Measurements from ENCODE around the gene SRPRB.

Gene SRPRB

DNA sequence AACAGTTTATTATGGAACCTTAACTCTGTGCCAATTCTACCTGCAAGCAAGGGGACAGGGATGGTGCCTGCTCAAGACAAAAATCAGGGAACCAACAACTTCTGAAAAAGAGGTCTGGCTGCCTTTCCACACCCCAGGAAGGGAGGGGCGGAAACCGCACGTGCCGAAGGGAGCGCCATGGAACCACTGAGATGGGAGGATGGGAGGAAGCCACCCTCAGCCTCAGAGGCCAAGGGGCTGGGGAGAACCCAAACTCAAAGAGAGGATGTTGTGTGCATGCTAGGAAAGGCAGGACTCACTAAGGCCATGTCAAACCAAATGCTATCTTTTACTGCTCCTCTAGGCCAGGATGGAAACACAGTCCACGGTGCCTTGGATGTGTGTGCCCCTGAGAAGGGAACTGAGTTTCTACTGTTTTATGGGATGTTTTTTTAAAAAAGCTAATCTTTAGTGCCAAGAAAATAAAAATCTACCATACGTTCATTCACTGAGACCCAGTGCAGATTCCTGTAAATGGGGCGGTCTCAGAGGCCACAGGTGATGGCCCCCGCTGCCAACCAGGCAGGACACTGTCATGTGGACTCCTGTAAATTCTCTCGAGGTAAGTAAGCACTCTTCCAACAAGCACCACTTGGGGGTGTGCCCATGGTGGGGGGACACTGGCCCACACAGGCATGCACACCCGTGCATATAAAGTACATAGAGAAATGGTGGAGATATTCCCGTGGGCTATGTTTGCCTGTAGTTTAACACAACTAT, 20.5 kb downstream of the SRPRB start:
- no peak overlapping the region for H3K27ac ChIP-seq (replicated peaks)
- no peaks in the 10 kb centered on the region for H3K27me3 ChIP-seq (ENCODE audit: insufficient read depth, poor library complexity, severe bottlenecking)
- H3K4me3 ChIP-seq (replicated peaks; ENCODE audit: insufficient read depth, low read length) = no peak overlapping the region
- TF ChIP-seq GABPA (IDR thresholded peaks at IDR 0.05; ENCODE audit: low read depth) (no peak), SPI1 (IDR thresholded peaks at IDR 0.05; ENCODE audit: borderline replicate concordance, low read depth) (no peak), POLR2AphosphoS5 (IDR thresholded peaks at IDR 0.05; ENCODE audit: low read depth) (no peak)
- TF ChIP-seq, protein P1, sequence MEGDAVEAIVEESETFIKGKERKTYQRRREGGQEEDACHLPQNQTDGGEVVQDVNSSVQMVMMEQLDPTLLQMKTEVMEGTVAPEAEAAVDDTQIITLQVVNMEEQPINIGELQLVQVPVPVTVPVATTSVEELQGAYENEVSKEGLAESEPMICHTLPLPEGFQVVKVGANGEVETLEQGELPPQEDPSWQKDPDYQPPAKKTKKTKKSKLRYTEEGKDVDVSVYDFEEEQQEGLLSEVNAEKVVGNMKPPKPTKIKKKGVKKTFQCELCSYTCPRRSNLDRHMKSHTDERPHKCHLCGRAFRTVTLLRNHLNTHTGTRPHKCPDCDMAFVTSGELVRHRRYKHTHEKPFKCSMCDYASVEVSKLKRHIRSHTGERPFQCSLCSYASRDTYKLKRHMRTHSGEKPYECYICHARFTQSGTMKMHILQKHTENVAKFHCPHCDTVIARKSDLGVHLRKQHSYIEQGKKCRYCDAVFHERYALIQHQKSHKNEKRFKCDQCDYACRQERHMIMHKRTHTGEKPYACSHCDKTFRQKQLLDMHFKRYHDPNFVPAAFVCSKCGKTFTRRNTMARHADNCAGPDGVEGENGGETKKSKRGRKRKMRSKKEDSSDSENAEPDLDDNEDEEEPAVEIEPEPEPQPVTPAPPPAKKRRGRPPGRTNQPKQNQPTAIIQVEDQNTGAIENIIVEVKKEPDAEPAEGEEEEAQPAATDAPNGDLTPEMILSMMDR (IDR thresholded peaks at IDR 0.05; ENCODE audit: insufficient read depth, low read length) = no peak
- TF ChIP-seq, protein P2, sequence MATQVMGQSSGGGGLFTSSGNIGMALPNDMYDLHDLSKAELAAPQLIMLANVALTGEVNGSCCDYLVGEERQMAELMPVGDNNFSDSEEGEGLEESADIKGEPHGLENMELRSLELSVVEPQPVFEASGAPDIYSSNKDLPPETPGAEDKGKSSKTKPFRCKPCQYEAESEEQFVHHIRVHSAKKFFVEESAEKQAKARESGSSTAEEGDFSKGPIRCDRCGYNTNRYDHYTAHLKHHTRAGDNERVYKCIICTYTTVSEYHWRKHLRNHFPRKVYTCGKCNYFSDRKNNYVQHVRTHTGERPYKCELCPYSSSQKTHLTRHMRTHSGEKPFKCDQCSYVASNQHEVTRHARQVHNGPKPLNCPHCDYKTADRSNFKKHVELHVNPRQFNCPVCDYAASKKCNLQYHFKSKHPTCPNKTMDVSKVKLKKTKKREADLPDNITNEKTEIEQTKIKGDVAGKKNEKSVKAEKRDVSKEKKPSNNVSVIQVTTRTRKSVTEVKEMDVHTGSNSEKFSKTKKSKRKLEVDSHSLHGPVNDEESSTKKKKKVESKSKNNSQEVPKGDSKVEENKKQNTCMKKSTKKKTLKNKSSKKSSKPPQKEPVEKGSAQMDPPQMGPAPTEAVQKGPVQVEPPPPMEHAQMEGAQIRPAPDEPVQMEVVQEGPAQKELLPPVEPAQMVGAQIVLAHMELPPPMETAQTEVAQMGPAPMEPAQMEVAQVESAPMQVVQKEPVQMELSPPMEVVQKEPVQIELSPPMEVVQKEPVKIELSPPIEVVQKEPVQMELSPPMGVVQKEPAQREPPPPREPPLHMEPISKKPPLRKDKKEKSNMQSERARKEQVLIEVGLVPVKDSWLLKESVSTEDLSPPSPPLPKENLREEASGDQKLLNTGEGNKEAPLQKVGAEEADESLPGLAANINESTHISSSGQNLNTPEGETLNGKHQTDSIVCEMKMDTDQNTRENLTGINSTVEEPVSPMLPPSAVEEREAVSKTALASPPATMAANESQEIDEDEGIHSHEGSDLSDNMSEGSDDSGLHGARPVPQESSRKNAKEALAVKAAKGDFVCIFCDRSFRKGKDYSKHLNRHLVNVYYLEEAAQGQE (IDR thresholded peaks at IDR 0.05; ENCODE audit: insufficient replicate concordance, low read depth) = no peak
- DNase-seq (ENCODE audit: low read depth in 1 of 2, low spot score in 1 of 2) = no peak

DNA sequence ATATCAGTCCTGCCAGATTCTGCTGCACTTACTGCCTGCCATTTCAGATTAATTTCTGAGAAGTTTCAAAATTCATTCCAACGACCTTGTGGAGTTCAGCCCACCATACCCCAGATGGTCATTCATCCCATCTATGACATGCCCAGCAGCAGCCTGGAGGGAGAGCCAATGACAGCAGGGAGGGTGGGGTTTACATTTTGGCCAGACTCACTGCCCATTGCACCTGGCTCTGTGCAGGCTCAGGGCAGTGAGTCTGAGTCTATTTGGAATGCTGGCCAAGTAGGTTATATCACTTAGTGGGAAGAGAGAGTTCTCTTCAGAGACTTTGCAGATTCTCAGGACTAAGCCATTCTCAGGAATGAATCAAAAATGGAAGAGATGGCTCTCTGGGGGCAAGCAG, 21.5 kb downstream of the SRPRB start:
- Histone ChIP-seq H3K27me3 (ENCODE audit: insufficient read depth, poor library complexity, severe bottlenecking) (no peaks in the 10 kb centered on the region), H3K4me3 (replicated peaks; ENCODE audit: insufficient read depth, low read length) (no peak overlapping the region), H3K27ac (replicated peaks) (no peak overlapping the region)
- TF ChIP-seq SPI1 (IDR thresholded peaks at IDR 0.05; ENCODE audit: borderline replicate concordance, low read depth) (no peak), POLR2AphosphoS5 (IDR thresholded peaks at IDR 0.05; ENCODE audit: low read depth) (no peak), GABPA (IDR thresholded peaks at IDR 0.05; ENCODE audit: low read depth) (no peak)
- TF ChIP-seq, protein P2 (IDR thresholded peaks at IDR 0.05; ENCODE audit: insufficient replicate concordance, low read depth) = no peak
- TF ChIP-seq, protein P1 (IDR thresholded peaks at IDR 0.05; ENCODE audit: insufficient read depth, low read length) = no peak
- DNase-seq (ENCODE audit: low read depth in 1 of 2, low spot score in 1 of 2) = no peak

DNA sequence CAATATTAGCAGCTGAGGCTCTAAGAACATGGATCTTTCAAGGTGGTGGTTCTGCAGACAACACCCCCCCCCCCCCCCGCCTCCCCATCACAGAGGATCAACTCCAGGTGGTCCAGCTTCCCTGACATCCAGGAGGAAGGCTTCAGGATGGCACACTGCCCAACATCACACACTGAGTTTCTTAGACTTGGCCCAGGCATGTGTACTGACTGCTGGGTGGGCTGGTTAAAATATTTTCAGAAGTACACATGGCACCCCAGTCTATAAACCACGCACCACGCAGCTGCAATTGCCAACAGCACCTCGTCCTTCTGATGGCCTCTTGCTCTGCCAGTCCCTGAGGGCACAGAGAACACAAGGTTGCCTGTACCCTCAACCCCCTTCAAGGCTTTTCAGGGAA, 22.1 kb downstream of the SRPRB start:
- no peak for DNase-seq (ENCODE audit: low read depth in 1 of 2, low spot score in 1 of 2)
- TF ChIP-seq, protein P1 (IDR thresholded peaks at IDR 0.05; ENCODE audit: insufficient read depth, low read length) = no peak
- TF ChIP-seq, protein P2 (IDR thresholded peaks at IDR 0.05; ENCODE audit: insufficient replicate concordance, low read depth) = no peak
- TF ChIP-seq POLR2AphosphoS5 (IDR thresholded peaks at IDR 0.05; ENCODE audit: low read depth) (no peak), SPI1 (IDR thresholded peaks at IDR 0.05; ENCODE audit: borderline replicate concordance, low read depth) (no peak), GABPA (IDR thresholded peaks at IDR 0.05; ENCODE audit: low read depth) (no peak)

More for the DNA sequence above, 22.1 kb downstream of the SRPRB start:
- Histone ChIP-seq H3K27ac (replicated peaks) (no peak overlapping the region), H3K4me3 (replicated peaks; ENCODE audit: insufficient read depth, low read length) (no peak overlapping the region), H3K27me3 (ENCODE audit: insufficient read depth, poor library complexity, severe bottlenecking) (no peaks in the 10 kb centered on the region)

Measured in HL-60 (cell line).